Activated naive CD8-positive, alpha-beta T cell (primary cell): ENCODE data around the gene C11orf97.

Source experiments
- H3K27ac Mint-ChIP-seq: one replicate; pipeline ENCODE4 v1.8.0; 2021; ENCODE audit warnings: mixed read lengths
- H3K27me3 Mint-ChIP-seq: one replicate; pipeline ENCODE4 v1.8.0; 2021; ENCODE audit warnings: mixed read lengths
- H3K36me3 Mint-ChIP-seq: one replicate; pipeline ENCODE4 v1.8.0; 2021; ENCODE audit warnings: mixed read lengths
- H3K4me1 Mint-ChIP-seq: one replicate; pipeline ENCODE4 v1.8.0; 2021; ENCODE audit warnings: low read depth, mixed read lengths
- H3K4me3 Mint-ChIP-seq: one replicate; pipeline ENCODE4 v1.8.0; 2021; ENCODE audit warnings: mild to moderate bottlenecking, mixed read lengths
- H3K9me3 Mint-ChIP-seq: one replicate; pipeline ENCODE4 v1.8.0; 2021; ENCODE audit warnings: low read depth, mixed read lengths

Gene C11orf97

DNA sequence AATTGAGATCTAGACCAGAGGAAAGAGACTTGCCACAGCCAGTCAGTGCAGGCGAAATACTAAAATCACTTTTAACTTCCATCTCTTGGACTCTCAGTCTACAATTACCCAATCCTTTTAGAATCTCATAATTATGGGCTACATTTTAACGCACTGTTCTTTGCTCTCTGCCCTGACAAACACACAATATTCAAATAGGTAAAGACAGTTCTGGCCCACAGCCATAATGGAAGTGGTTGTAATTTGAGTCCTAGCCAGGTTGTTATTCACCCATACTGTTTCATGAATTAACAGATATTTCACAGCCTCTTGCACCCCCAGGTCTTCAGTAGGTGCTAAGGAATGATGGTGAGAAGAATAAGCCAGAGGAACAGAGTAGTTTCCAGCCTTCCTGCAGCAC lies 830 bp downstream of the C11orf97 start:
- Mint-ChIP-seq H3K36me3 (peaks cover 2% of the 10 kb centered on the region), H3K27ac (no peak overlapping the region), H3K4me1 (peaks cover 16% of the 10 kb centered on the region), H3K4me3 (peak overlapping the region; percentile 83), H3K9me3 (no peaks in the 10 kb centered on the region), H3K27me3 (peaks cover 10% of the 10 kb centered on the region)

DNA sequence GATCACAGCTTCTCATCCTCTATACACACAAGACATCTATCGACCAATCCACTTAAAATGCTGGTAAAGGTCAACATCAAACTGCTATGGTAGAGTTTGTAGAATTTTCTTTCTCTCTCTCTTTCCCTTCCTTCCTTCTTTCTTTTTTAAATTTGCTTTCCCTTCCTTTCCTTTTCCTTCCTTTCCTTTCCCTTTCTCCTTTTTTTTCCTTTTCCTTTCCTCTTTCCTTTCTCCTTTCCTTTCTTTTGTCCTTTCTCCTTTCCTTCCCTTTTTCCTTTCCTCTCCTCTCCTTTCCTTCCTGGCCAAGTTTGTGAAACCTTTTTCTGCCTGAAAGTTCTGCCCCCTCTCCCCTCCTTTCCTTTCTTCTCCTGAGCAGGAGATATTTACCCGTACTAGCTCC lies 3.1 kb downstream of the C11orf97 start:
- H3K9me3 Mint-ChIP-seq = no peaks in the 10 kb centered on the region
- H3K4me3 Mint-ChIP-seq = no peak overlapping the region
- peaks cover 2% of the 10 kb centered on the region for H3K36me3 Mint-ChIP-seq
- no peak overlapping the region for H3K27ac Mint-ChIP-seq
- peaks cover 10% of the 10 kb centered on the region for H3K27me3 Mint-ChIP-seq
- H3K4me1 Mint-ChIP-seq = peaks cover 16% of the 10 kb centered on the region

DNA sequence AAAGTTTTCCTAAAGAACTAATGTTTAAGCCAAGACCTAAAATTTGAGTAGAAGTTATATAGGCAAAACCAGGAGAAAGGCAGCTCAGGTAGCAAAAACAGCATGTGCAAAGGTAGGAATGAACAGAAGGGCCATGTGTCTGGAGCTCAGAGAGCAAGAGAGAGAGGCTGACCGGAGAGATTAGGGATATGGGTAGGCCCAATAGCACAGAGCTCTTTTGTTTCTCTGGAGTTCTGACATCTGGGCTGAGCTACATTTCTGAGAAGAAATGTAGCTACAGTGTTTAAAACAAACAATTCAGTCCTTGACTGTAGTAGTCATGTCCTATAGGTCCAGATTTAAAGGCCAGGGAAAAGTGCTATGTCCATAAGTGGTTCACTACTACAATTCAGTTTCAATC lies 4.5 kb downstream of the C11orf97 start:
- peaks cover 2% of the 10 kb centered on the region for H3K36me3 Mint-ChIP-seq
- H3K27me3 Mint-ChIP-seq = peaks cover 10% of the 10 kb centered on the region
- H3K27ac Mint-ChIP-seq = no peak overlapping the region
- H3K4me3 Mint-ChIP-seq = no peak overlapping the region
- H3K4me1 Mint-ChIP-seq = peaks cover 15% of the 10 kb centered on the region
- no peaks in the 10 kb centered on the region for H3K9me3 Mint-ChIP-seq

DNA sequence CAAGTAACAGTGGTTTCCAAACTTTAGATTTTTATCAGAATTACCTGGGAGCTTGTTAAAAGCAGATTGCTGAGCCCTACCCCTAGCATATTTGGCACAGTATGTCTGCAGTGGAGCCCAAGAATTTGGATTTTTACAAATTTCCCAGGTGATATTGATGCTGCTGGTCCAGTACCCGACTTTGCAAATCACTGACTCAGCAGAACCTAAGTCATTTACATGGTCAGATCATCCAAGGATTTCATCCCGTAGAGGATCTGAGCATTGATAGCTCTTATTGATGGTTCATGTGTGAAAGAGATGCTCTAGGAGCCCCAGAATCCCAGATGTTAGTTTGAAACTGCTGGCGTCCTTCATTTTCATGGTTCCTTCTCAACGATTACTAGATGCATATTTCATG lies 6.0 kb downstream of the C11orf97 start:
- Mint-ChIP-seq H3K4me3 (no peak overlapping the region), H3K4me1 (peaks cover 2% of the 10 kb centered on the region), H3K27ac (no peak overlapping the region), H3K27me3 (peaks cover 5% of the 10 kb centered on the region), H3K36me3 (peaks cover 2% of the 10 kb centered on the region), H3K9me3 (no peaks in the 10 kb centered on the region)

DNA sequence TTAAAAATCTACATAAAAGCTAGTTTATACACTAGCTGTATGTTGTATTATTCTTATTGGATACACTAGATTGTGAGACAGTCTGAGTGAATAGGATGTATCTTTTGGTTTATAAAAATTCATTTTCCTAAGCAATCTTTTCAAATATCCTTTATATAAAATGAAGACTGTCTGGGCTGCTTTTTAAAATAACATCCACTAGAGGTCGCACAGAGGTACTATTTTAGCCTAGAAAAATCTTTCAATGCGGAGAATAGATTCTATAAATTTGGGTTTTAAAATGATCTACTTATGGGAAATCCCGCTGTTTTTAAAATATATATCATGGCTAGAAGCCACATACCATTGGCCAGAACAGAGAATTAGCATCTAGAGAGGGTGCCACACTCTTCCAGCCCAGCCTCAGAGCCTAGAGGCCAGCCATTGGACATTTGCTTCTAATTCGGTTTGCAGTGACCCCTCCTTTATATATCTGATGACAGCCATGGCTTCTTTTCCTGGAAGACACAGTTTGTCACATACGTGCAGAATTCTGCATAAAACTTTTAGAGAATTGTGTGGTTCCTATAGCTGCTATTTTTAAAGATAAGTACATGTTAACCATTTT lies 7.3 kb downstream of the C11orf97 start:
- H3K9me3 Mint-ChIP-seq = no peaks in the 10 kb centered on the region
- H3K27me3 Mint-ChIP-seq = peaks cover 5% of the 10 kb centered on the region
- H3K4me1 Mint-ChIP-seq = no peaks in the 10 kb centered on the region
- H3K4me3 Mint-ChIP-seq = no peak overlapping the region
- peaks cover 2% of the 10 kb centered on the region for H3K36me3 Mint-ChIP-seq
- H3K27ac Mint-ChIP-seq = no peak overlapping the region

DNA sequence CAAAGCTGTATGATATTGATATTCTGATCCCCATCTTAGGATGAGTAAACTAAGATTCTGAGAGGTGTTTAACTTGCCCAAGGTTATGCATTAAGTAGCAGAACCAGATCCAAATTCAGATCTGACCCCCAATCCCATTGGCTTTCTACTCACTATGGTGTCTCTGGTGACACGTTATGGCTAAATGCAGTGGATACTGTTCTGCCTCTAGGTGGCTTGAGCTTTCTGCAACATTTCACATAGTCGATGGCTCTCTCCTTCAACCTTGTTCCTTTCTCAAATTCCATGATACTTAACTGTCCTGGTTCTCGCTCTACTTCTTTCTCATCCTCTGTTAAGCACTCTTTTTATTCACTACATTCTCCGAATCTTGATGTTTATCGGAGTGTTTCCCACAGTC lies 9.4 kb downstream of the C11orf97 start:
- Mint-ChIP-seq H3K27me3 (peaks cover 2% of the 10 kb centered on the region), H3K4me1 (no peaks in the 10 kb centered on the region), H3K9me3 (no peaks in the 10 kb centered on the region), H3K4me3 (no peak overlapping the region), H3K27ac (no peak overlapping the region), H3K36me3 (no peaks in the 10 kb centered on the region)

DNA sequence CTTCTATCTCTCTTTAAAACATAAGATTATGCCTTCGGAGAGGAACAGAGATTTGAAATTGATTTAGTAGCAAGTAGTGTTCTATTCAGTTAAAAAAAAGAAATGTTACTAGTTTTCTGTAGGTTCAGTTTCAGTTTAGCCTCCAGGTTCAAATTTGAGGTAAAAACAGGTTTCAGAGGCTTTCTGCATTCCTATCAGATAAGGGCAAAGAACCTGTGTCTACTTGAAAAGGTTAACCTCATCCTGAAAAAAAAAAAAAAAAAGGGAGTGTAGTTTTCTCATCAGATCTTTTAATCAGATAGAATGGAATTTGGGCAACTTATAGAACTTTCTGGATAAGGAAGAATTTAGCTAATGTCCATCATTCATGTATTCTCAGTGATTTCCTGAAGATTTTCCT lies 12.1 kb downstream of the C11orf97 start:
- Mint-ChIP-seq H3K36me3 (no peaks in the 10 kb centered on the region), H3K4me3 (no peak overlapping the region), H3K27ac (no peak overlapping the region), H3K9me3 (no peaks in the 10 kb centered on the region), H3K27me3 (peaks cover 4% of the 10 kb centered on the region), H3K4me1 (no peaks in the 10 kb centered on the region)

DNA sequence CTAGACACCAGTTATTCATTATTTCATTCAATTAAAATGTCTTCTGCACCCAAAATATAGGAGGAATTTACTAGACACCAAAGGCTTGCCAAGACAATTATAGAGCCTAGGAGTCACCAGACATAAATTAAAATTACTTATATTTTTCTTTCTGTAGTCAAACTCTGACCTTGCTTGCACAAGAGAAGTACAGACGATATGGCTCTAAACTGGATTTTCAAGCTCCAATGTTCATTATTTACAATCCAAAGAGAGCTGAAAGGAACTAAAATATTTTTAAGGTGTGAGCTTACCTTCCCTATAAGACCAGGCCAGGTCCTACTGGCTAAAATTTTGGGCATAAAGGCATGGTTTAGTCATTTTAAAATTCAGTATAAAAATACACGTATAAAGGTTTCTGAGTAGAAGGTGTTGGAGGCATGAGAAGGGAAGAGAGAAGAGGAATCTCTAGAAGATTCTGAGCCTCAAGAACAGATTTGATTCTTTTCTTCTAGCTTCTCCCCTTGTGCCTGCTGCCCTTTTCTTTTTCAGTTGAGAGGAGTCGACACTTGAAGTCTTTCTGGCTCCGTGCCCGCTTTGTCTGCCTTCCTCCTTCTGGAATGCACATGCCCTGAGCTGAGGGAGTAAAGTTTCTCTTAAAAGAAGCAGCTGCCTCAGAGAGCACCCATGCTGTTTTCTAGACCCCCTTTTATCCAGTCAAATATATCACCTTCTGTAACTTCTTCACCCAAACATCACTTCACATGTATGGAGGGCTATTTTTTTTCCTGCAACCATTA lies 13.5 kb downstream of the C11orf97 start:
- H3K27ac Mint-ChIP-seq = no peak overlapping the region
- no peaks in the 10 kb centered on the region for H3K36me3 Mint-ChIP-seq
- H3K4me1 Mint-ChIP-seq = no peaks in the 10 kb centered on the region
- H3K9me3 Mint-ChIP-seq = no peaks in the 10 kb centered on the region
- peaks cover 6% of the 10 kb centered on the region for H3K27me3 Mint-ChIP-seq
- H3K4me3 Mint-ChIP-seq = no peak overlapping the region

DNA sequence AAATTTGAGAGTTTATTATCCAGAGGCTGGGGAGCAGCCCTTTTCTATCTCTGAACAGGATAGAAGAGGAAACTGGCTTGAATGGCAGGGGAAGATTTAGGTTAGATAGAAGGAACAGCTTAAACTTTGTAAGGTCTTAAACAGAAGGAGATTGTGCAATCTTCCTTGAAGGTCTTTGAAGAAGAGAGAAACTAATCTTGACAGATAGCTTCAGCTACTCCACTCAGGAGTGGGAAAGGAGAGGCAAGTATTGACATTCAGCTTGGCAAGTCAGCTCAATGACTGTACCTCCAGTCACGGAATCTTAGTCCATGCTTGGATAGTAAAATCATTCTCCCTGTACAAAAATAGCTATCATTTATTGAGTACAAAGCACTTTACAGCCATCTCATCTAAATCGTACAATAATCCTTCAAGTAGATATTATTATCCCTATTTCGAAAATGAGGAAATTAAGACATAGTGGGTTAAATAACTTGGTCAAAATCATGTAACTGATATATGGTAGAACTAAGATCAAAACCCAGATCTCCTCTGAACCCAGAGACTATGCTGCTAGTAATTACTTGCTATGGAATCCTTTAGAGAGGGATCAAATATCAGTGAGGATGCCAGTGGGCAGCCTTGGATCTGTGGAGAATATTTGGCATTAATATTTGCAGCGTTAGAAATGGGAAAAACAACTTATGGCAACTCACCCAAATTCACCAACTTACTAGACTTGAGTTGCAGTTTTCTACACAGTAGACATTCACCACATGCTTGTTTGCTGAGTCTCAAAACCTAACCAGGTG lies 14.6 kb downstream of the C11orf97 start:
- Mint-ChIP-seq H3K4me1 (no peaks in the 10 kb centered on the region), H3K9me3 (no peaks in the 10 kb centered on the region), H3K27ac (no peak overlapping the region), H3K27me3 (peaks cover 8% of the 10 kb centered on the region), H3K4me3 (no peak overlapping the region), H3K36me3 (no peaks in the 10 kb centered on the region)

DNA sequence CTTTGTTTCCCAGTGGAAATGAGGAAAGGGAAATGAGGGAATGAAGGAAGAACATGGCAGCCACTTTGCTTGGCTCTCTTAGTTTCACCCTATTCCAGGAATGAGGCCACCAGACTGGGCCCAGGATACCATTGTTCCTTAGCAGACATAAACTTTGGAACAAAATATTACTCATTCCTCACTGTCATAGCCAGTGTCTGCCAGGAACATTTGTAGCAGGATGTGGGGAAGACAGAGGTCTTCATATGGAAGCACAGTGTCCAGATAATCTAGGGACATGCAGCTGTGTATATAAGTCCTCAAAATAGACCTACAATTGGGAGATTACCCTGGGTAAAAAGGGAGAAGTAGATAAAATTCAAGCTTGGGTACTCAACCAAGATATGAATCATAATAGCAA lies 16.3 kb downstream of the C11orf97 start:
- no peaks in the 10 kb centered on the region for H3K4me1 Mint-ChIP-seq

DNA sequence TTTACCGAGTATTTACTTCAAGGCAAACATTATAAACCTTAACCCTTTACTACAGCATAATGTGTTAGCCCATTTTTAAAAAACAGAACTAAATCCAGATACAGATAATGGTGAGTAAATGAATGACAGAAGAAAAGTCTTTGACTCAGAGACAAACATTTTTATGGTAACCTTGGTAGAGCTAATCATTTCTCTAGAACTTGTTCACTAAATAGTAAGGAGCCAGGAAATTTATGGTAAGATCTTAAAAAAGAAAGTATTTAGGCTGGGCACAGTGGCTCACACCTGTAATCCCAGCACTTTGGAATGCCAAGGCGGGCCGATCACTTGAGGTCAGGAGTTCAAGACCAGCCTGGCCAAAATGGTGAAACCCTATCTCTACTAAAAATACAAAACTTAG lies 19.9 kb downstream of the C11orf97 start:
- Mint-ChIP-seq H3K9me3 (no peaks in the 10 kb centered on the region), H3K27me3 (peaks cover 19% of the 10 kb centered on the region), H3K27ac (no peak overlapping the region), H3K4me3 (no peak overlapping the region), H3K36me3 (no peaks in the 10 kb centered on the region), H3K4me1 (no peaks in the 10 kb centered on the region)

More for the DNA sequence above, 16.3 kb downstream of the C11orf97 start:
- H3K27me3 Mint-ChIP-seq = peaks cover 10% of the 10 kb centered on the region
- no peaks in the 10 kb centered on the region for H3K9me3 Mint-ChIP-seq
- no peaks in the 10 kb centered on the region for H3K36me3 Mint-ChIP-seq
- H3K4me3 Mint-ChIP-seq = no peak overlapping the region
- no peak overlapping the region for H3K27ac Mint-ChIP-seq

DNA sequence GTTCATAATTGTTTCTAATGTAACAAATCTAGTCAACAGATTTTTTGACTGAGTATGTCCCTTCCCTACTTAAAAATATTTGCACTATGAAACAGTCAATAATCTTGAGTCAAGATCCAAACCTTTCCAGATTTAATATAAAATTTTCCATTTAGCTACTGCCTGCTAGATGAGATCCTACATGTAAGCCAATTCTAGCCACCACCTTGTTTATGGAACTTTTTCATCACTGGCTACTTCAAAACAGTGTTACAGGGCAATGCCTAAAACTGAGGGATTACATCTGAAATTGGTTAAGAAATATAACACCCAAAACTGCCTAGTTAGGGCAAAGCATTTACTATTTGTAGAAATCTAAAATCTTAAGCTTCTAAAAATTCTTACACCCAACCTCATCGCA lies 20.9 kb downstream of the C11orf97 start:
- Mint-ChIP-seq H3K4me3 (no peak overlapping the region), H3K36me3 (no peaks in the 10 kb centered on the region), H3K9me3 (no peaks in the 10 kb centered on the region), H3K4me1 (no peaks in the 10 kb centered on the region), H3K27ac (no peak overlapping the region), H3K27me3 (peaks cover 21% of the 10 kb centered on the region)

DNA sequence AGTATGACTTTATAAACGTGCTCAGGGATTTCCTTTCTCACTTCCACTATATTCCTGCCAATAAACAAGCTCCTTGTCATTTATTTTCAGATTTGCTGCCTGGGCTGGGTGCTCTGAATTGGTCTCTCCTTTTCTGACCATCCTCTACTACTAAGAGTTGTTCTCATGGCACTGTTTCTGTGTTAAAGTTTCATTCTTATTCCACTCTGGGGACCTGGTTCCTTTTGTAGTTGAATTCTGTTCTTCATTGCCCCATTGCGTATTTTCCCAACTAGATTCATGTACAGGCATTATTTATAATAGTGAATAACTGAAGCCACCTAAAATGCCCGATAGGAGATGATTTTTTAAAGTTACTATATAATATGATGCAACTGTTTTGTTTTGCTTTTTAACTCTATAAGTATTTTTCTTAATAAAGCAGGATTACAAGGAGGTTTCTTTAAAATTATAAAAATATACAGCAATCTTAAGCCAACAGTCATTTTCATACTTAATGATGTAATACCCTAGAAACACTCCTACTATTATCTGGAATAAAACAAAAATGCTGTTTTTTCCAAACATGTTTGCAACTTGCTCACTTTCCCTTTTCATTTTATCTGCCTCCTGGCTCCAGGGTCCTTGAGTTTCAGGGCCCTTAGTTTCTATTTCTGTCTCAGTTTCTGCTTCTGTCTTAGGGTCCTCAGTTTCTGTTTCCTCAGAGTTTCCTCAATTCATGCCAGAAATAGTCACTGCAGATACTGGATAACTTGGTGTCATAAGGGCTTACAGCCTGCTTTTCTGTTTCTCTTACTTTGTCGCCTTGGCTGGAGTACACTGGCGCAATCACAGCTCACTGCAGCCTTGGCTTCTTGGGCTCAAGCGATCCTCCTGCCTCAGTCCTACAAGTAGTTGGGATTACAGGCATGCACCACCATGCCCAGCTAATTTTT lies 21.7 kb downstream of the C11orf97 start:
- Mint-ChIP-seq H3K27me3 (peaks cover 23% of the 10 kb centered on the region), H3K9me3 (no peaks in the 10 kb centered on the region), H3K36me3 (no peaks in the 10 kb centered on the region)

DNA sequence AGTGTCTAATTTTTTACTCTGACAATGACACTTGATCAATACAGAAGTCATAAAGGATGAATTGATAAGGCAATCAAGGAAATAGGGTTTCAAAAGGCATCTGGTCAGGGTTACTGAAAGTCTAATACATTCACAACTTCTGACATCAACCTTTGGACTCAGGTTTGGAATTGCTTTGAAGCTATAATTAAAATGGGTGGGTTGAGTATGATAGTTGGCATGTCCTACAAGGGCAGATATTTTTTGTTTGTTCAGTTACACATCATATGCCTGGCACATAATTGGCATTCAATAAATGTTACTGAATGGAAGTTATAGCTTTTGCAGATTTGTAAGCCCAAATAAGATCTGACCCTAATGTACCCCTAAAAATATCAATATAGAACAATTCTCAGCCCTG lies 24.1 kb downstream of the C11orf97 start:
- H3K4me1 Mint-ChIP-seq = no peaks in the 10 kb centered on the region
- H3K36me3 Mint-ChIP-seq = no peaks in the 10 kb centered on the region
- peaks cover 19% of the 10 kb centered on the region for H3K27me3 Mint-ChIP-seq
- H3K4me3 Mint-ChIP-seq = no peak overlapping the region
- no peaks in the 10 kb centered on the region for H3K9me3 Mint-ChIP-seq
- H3K27ac Mint-ChIP-seq = no peak overlapping the region

More for the DNA sequence above, 21.7 kb downstream of the C11orf97 start:
- Mint-ChIP-seq H3K4me3 (no peak overlapping the region), H3K4me1 (no peaks in the 10 kb centered on the region), H3K27ac (no peak overlapping the region)
